ENCODE data around the gene MIPEP.
"Not testable (repeated sequence)": the region's sequence is repeated elsewhere in the genome, so short reads cannot be mapped to it uniquely, and the experiment has no call there.

Gene MIPEP

GRCh38 chr13:23888658-23889614 lies at the start of gene MIPEP:
Gene MIPEP, minus strand, starts transcription at chr13:23889400. Its CDS starts 80 bp downstream, at chr13:23889320.
- DNase-seq: peak; percentile 95

- DNase-seq: no peak
Observed at GRCh38 chr13:23934520-23934919, 45.3 kb upstream of the MIPEP start.

- DNase-seq: no peak
Observed at GRCh38 chr13:23928985-23929384, 39.8 kb upstream of the MIPEP start.

GRCh38 chr13:23923031-23923430 lies 33.8 kb upstream of the MIPEP start:
- DNase-seq: no peak

- no peak for DNase-seq
Observed at GRCh38 chr13:23922005-23922932, 33.1 kb upstream of the MIPEP start.

- no peak for DNase-seq
Observed at GRCh38 chr13:23921451-23921888, 32.3 kb upstream of the MIPEP start.

- no peak for DNase-seq
Observed at GRCh38 chr13:23919006-23919405, 29.8 kb upstream of the MIPEP start.

GRCh38 chr13:23918208-23918607 lies 29.0 kb upstream of the MIPEP start:
- no peak for DNase-seq

GRCh38 chr13:23915308-23915707 lies 26.1 kb upstream of the MIPEP start:
- DNase-seq: no peak

GRCh38 chr13:23912469-23912868 lies 23.3 kb upstream of the MIPEP start:
- no peak for DNase-seq

- no peak for DNase-seq
Observed at GRCh38 chr13:23909606-23910005, 20.4 kb upstream of the MIPEP start.

GRCh38 chr13:23905766-23906165 lies 16.6 kb upstream of the MIPEP start:
- DNase-seq: no peak

- DNase-seq: no peak
Observed at GRCh38 chr13:23903906-23904280, 14.7 kb upstream of the MIPEP start.

GRCh38 chr13:23902975-23903905 lies 14.0 kb upstream of the MIPEP start:
- DNase-seq: no peak

- DNase-seq: no peak
Observed at GRCh38 chr13:23901365-23901764, 12.2 kb upstream of the MIPEP start.

- DNase-seq: no peak
Observed at GRCh38 chr13:23899555-23899954, 10.4 kb upstream of the MIPEP start.

- DNase-seq: no peak
Observed at GRCh38 chr13:23898101-23898500, 8.9 kb upstream of the MIPEP start.

GRCh38 chr13:23897452-23897919 lies 8.3 kb upstream of the MIPEP start, which contains the start of gene C1QTNF9B:
Gene C1QTNF9B, minus strand, starts transcription at chr13:23897502.
- not testable (repeated sequence) for DNase-seq

GRCh38 chr13:23894746-23895145 lies 5.5 kb upstream of the MIPEP start:
- not testable (repeated sequence) for DNase-seq

GRCh38 chr13:23893791-23894190 lies 4.6 kb upstream of the MIPEP start:
- DNase-seq: not testable (repeated sequence)

GRCh38 chr13:23889615-23890607 lies 711 bp upstream of the MIPEP start:
- DNase-seq: no peak

All from stimulated activated CD8-positive, alpha-beta memory T cell treated with anti-CD3 and anti-CD28 coated beads, Interleukin-4, amount 100 ng/mL, for 48 hours (primary cell).